ENCODE data around the gene ANO2.
"Not testable (repeated sequence)": the region's sequence is repeated elsewhere in the genome, so short reads cannot be mapped to it uniquely, and the experiment has no call there.

The ANO2 gene

GRCh38 chr12:5889381-5890047 is 55.5 kb downstream of the ANO2 start:
- no peak for DNase-seq (ENCODE audit: low read depth in 2 of 2, low spot score in 1 of 2)

- DNase-seq (ENCODE audit: low read depth in 2 of 2, low spot score in 1 of 2) = no peak
Measured at GRCh38 chr12:5888816-5889315, 56.2 kb downstream of the ANO2 start.

- not testable (repeated sequence) for DNase-seq (ENCODE audit: low read depth in 2 of 2, low spot score in 1 of 2)
Measured at GRCh38 chr12:5887819-5888218, 57.2 kb downstream of the ANO2 start.

GRCh38 chr12:5884866-5885265 is 60.2 kb downstream of the ANO2 start:
- DNase-seq (ENCODE audit: low read depth in 2 of 2, low spot score in 1 of 2) = no peak

GRCh38 chr12:5884285-5884684 is 60.8 kb downstream of the ANO2 start:
- DNase-seq (ENCODE audit: low read depth in 2 of 2, low spot score in 1 of 2) = no peak

GRCh38 chr12:5882511-5883190 is 62.4 kb downstream of the ANO2 start:
- DNase-seq (ENCODE audit: low read depth in 2 of 2, low spot score in 1 of 2) = no peak

GRCh38 chr12:5881666-5882065 is 63.4 kb downstream of the ANO2 start:
- DNase-seq (ENCODE audit: low read depth in 2 of 2, low spot score in 1 of 2) = no peak

GRCh38 chr12:5881101-5881606 is 63.9 kb downstream of the ANO2 start:
- DNase-seq (ENCODE audit: low read depth in 2 of 2, low spot score in 1 of 2) = no peak

- no peak for DNase-seq (ENCODE audit: low read depth in 2 of 2, low spot score in 1 of 2)
Measured at GRCh38 chr12:5875851-5876250, 69.2 kb downstream of the ANO2 start.

- no peak for DNase-seq (ENCODE audit: low read depth in 2 of 2, low spot score in 1 of 2)
Measured at GRCh38 chr12:5874514-5874913, 70.5 kb downstream of the ANO2 start.

- DNase-seq (ENCODE audit: low read depth in 2 of 2, low spot score in 1 of 2) = no peak
Measured at GRCh38 chr12:5873281-5873919, 71.7 kb downstream of the ANO2 start.

- DNase-seq (ENCODE audit: low read depth in 2 of 2, low spot score in 1 of 2) = no peak
Measured at GRCh38 chr12:5872745-5873144, 72.3 kb downstream of the ANO2 start.

GRCh38 chr12:5871741-5872140 is 73.3 kb downstream of the ANO2 start:
- no peak for DNase-seq (ENCODE audit: low read depth in 2 of 2, low spot score in 1 of 2)

- no peak for DNase-seq (ENCODE audit: low read depth in 2 of 2, low spot score in 1 of 2)
Measured at GRCh38 chr12:5870183-5870582, 74.9 kb downstream of the ANO2 start.

GRCh38 chr12:5868625-5869295 is 76.3 kb downstream of the ANO2 start:
- DNase-seq (ENCODE audit: low read depth in 2 of 2, low spot score in 1 of 2) = no peak

GRCh38 chr12:5865397-5865796 is 79.7 kb downstream of the ANO2 start:
- DNase-seq (ENCODE audit: low read depth in 2 of 2, low spot score in 1 of 2) = no peak

GRCh38 chr12:5864972-5865371 is 80.1 kb downstream of the ANO2 start:
- DNase-seq (ENCODE audit: low read depth in 2 of 2, low spot score in 1 of 2) = no peak

GRCh38 chr12:5864301-5864700 is 80.8 kb downstream of the ANO2 start:
- no peak for DNase-seq (ENCODE audit: low read depth in 2 of 2, low spot score in 1 of 2)

- no peak for DNase-seq (ENCODE audit: low read depth in 2 of 2, low spot score in 1 of 2)
Measured at GRCh38 chr12:5861416-5861815, 83.6 kb downstream of the ANO2 start.

- DNase-seq (ENCODE audit: low read depth in 2 of 2, low spot score in 1 of 2) = no peak
Measured at GRCh38 chr12:5856692-5857091, 88.4 kb downstream of the ANO2 start.

- no peak for DNase-seq (ENCODE audit: low read depth in 2 of 2, low spot score in 1 of 2)
Measured at GRCh38 chr12:5846950-5847349, 98.1 kb downstream of the ANO2 start.

- DNase-seq (ENCODE audit: low read depth in 2 of 2, low spot score in 1 of 2) = no peak
Measured at GRCh38 chr12:5840944-5841343, 104.1 kb downstream of the ANO2 start.

All from stimulated activated CD8-positive, alpha-beta memory T cell treated with anti-CD3 and anti-CD28 coated beads, Interleukin-4, amount 100 ng/mL, for 4 hours (primary cell).